ENCODE data around the gene OSBPL5.
"Not testable (repeated sequence)": the region's sequence is repeated elsewhere in the genome, so short reads cannot be mapped to it uniquely, and the experiment has no call there.

Gene OSBPL5

DNA sequence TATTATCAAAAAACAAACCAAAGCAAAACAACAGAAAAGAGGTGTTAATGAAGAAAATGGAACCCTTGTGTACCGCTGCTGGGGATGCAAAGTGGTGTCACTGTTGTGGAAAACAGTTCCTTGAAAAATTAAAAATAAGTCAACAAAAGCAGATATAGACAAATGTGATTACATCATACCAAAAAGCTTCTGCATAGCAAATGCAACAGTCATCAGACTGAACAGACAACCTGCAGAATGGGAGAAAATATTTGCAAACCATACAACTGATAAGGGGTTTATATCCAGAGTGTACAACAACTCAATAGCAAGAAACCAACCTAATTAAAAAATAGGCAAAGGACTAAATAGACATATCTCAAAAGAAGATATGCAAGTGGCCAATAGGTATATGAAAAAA, 85.0 kb downstream of the OSBPL5 start:
- DNase-seq = no peak

- no peak for DNase-seq
Measured at GRCh38 chr11:3077846-3078440, 87.2 kb downstream of the OSBPL5 start.

DNA sequence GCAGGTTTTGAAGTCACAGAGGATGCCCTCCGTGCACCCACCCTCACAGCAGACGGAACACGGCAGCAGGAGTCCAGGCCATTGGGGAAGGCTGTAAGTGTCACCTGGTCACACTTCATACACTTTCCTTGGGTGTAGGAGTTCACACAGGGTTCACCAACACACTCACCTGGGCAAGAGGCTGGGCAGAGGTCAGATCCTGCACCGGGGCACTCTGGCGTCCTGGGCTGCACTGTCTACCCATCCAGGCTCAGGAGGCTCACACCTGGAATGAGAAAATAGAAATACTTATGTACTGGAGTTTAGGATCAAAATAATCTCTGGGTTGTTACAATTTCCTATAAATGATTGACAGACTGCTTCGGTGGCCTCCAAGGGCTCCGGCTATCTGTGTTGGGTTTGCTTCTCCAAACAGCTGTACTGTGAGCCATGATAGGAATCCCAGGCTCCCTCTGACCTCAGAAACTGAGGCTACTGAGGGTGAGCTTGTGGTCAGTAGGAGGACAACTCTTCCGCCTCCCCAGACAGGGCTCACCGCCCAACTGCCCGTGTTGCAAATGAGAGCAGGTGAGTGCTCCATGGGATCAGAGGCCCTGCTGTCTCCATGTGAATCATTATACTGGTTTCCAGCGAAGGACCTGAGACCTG, 87.8 kb downstream of the OSBPL5 start:
- DNase-seq = no peak

DNA sequence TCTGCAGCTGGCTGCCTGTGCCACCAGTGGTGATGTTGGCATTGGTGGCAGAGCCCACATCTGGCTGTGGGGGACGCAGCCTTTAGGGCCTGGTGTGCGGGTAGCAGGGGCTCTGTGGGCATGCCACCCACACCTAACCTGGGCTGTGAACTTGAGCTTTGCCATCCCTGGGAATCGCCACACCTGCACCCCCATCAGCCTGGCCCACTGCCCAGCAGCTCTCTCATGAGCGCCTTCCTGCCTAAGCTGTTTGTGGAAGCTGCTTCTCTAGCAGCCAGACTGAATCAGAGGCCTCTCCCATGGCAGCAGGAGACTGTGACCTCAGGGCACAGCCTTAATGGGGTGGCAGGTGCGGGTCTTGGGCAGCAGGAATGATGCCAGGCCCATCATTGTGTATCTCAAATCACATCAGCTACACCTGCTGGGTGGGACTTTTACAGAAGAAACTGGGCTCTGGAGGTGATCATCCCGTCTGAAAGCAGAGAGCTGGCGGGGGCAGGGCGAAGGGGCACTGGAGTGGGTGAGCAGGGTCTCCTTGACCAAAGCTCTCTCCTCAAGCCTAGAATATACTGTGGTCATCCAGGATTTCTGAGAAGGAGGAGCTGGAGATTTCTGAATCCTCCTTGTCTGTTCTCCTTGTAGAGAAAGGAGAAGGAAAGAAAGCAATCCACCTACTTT, 90.1 kb downstream of the OSBPL5 start:
- no peak for DNase-seq

DNA sequence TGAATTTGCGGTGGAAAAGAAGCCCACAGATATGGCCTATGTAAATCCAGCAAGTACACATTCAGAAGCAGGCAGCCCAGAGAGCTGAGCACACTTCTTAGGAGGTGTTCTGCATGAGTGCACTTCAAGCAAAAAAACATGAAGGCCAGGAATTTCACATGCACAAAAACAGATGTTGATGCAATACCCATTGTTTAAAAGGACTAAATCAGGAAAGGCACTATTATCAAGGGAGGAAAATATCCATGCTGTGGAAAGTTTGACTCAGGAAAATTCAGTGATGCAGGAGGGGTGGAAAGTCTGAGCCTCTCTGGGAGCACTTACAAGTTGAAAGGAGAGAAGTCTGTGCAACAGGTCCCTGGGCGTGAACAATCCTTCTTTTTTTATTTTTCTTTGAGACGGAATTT, 92.1 kb downstream of the OSBPL5 start:
- no peak for DNase-seq

DNA sequence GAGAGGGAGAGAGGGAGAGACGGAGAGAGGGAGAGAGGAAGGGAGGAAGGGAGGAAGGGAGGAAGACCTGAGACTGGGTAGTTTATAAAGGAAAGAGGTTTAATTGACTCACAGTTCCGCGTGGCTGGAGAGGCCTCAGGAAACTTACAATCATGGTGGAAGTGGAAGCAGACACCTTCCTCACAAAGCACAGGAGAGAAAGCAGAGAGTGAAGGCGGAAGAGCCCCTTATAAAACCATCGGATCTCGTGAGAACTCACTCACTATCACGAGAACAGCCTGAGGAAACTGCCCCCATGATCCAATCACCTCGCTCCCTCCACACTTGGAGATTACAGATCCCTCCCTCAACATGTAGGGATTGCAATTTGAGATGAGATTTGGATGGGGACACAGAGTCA, 95.7 kb downstream of the OSBPL5 start:
- no peak for DNase-seq

DNA sequence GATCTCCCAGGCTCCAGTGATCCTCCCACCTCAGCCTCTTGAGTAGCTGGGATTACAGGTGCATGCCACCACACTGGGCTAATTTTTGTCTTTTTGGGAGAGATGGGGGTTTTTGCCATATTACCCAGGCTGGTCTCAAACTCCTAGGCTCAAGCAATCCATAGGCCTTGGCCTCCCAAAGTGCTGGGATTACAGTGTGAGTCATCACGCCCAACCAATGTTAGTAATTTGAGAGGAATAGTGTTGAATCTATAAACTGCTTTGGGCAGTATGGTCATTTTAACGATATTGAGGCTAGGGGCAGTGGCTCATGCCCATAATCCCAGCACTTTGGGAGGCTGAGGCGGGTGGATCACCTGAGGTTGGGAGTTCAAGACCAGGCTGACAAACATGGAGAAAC, 98.8 kb downstream of the OSBPL5 start:
- DNase-seq = not testable (repeated sequence)

GRCh38 chr11:3064709-3065108, 100.4 kb downstream of the OSBPL5 start:
- not testable (repeated sequence) for DNase-seq

- not testable (repeated sequence) for DNase-seq
Measured at GRCh38 chr11:3063876-3064275, 101.2 kb downstream of the OSBPL5 start.

DNA sequence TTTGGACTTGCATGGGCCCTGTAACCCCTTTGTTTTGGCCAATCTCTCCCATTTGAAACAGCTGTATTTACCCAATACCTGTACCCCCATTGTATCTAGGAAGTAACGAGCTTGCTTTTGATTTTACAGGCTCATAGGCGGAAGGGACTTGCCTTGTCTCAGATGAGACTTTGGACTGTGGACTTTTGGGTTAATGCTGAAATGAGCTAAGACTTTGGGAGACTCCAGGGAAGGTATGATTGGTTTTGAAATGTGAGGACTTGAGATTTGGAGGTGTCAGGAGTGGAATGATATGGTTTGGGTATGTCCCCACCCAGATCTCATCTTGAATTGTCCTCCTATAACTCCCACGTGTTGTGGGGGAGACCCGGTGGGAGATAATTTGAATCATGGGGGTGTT, 101.7 kb downstream of the OSBPL5 start:
- not testable (repeated sequence) for DNase-seq

GRCh38 chr11:3060436-3061025, 104.6 kb downstream of the OSBPL5 start:
- no peak for DNase-seq

DNA sequence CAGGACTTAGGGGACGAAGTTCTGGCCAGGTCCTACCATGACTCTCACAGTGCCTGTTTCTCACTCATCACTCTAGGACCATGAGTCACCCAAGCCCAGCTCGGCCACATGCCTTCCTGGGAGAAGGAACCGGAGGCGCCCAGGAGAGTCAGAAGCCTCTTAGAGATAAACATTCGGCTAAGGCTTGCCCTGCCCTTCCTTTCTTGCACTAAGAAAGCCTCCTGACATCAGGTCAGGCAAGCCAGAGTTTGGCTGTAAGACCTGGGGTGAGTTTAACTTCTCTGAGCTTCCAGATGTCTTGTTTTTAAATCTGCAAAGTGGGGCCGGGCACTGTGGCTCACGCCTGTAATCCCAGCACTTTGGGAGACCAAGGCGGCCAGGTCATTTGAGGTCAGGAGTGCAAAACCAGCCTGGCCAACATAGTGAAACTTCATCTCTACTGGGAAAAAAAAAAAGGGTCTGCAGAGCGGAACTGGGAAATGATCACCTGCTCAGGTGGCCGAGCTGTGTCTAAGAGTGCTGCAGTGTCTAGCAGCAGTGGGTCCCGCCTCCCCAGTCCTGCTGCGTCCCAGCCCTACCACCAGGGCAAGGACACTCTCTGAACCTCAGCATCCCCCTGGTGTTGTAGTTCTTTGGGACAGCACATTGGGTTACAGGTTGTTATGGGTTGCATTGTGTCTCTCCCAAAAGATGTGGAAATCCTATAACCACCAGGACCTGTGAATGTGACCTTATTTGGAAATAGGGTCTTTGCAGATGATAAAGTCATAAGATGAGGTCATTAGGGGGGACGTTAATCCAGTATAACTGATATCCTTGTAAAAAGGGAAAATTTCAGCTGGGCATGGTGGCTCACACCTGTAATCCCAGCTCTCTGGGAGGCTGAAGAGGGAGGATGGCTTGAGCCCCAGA, 106.1 kb downstream of the OSBPL5 start:
- no peak for DNase-seq

- peak; percentile 91 to 97 for DNase-seq
Measured at GRCh38 chr11:3057069-3057963, 107.8 kb downstream of the OSBPL5 start, which contains the start of gene CARS1. Gene CARS1, minus strand, starts transcription at chr11:3057423. Its CDS starts 56 bp downstream, at chr11:3057367.

GRCh38 chr11:3056296-3057068, 108.6 kb downstream of the OSBPL5 start:
- no peak for DNase-seq

- DNase-seq = no peak
Measured at GRCh38 chr11:3055891-3056290, 109.2 kb downstream of the OSBPL5 start.

DNA sequence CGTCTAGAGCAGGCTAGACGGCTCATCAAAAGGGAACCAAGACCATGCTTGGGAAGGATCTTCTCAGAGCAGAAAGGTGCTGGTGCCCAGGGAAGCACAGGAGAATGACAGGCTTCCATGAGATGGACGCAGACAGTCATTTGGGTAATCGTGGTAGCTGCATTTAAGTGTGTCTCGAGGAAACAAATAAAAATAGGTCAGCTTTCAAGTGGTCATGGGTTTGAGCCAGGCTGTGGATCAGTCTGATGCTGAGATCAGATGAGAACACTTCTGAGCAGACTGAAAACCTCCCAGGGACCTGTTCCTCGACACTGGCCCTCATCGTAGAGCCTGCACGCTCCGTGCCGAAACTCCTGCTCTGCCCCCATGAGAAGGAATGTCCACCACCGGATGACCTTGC, 112.5 kb downstream of the OSBPL5 start:
- no peak for DNase-seq

GRCh38 chr11:3052109-3052479, 113.0 kb downstream of the OSBPL5 start:
- DNase-seq = no peak

- DNase-seq = peak in 1 of 2 experiments; percentile 16
Measured at GRCh38 chr11:3051196-3052108, 113.7 kb downstream of the OSBPL5 start.

DNA sequence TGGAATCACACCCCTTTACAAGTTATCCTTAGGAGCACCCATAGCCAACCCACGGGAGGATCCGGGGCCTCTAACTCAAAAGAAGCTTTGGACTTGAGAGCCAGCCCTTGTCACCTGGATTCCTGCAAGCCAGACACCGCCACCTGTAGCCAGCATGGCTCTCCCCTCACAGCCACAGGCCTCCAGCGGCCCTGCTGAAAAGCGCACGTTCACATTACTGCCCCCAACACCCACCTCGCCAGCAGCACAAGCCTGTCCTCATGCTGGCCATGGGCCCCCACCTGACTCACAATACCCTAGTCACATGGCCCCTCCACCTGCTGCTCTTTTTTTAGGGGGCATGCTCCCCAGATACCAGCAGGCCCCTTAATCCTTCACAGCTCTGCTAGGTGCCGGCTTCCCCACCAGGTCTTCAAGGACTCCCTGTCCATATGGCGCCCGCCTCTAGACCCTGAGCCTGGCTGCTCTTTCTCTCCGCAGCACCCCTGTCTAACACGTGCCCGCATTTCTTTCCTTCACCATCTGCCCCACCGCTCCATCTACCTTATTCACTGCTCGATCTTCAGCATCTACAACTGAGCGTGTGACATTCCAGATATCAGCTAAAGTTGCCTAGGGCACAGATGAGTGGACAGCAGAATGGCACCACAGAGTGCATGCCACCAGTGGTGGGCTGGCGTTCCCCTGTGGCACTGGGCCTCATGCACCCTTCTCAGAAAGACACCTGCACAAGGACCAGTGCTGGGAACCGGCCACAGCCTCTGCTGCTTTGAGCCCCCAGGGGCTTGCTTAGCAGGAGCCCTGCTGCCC, 114.5 kb downstream of the OSBPL5 start:
- no peak for DNase-seq
